K562 (cell line): ENCODE results near the gene PDCD1. TPM values are rescaled to one million over a fixed set of nuclear protein-coding genes. Genes with fewer than 3 reads are reported as not detected.
A peak's percentile ranks its signal among the peaks of the same experiment; 100 is the strongest.

Source experiments
- ETV6 ChIP-seq, 3 experiments: fragments of 150-350 bp in 1 of 3; sonication (generic) in 1 of 3; formaldehyde crosslinking in 1 of 3; IDR thresholded peaks; 2 replicates each; pipeline versions ENCODE4 v1.6.1 to v1.8.0; 2014 to 2022; ENCODE audit warnings: borderline replicate concordance in 2 of 3, low read depth in 2 of 3, antibody characterized with exemption in 1 of 3, low read length in 1 of 3, mild to moderate bottlenecking in 1 of 3, missing genetic modification reagents in 1 of 3
- GATAD2B ChIP-seq: fragments of 450-650 bp; IDR thresholded peaks from 2 replicates; pipeline ENCODE4 v1.6.1; 2017; ENCODE audit warnings: mild to moderate bottlenecking, borderline replicate concordance
- HMGN3 ChIP-seq: IDR thresholded peaks from 2 replicates; pipeline ENCODE4 v1.6.1; 2011; ENCODE audit warnings: borderline replicate concordance, low read depth, mild to moderate bottlenecking, mixed read lengths, low read length; ENCODE audit not compliant: insufficient read length; ENCODE audit errors: extremely low read depth
- MXD1 ChIP-seq: fragments of 250-450 bp; sonication (Bioruptor Pico); IDR thresholded peaks from 2 replicates; pipeline ENCODE4 v1.8.0; 2021; ENCODE audit warnings: borderline replicate concordance, mild to moderate bottlenecking, moderate library complexity; ENCODE audit not compliant: poor library complexity, severe bottlenecking
- NRF1 ChIP-seq, 2 experiments: fragments of 450-650 bp; IDR thresholded peaks in 1 of 2; conservative IDR thresholded peaks in 1 of 2; 2 replicates each; pipeline ENCODE4 v1.6.1; 2014; ENCODE audit warnings: mild to moderate bottlenecking in 2 of 2
- PHF8 ChIP-seq: fragments of 200-600 bp; sonication (generic); IDR thresholded peaks from 2 replicates; pipeline ENCODE4 v1.6.1; 2012; ENCODE audit warnings: mixed run types, mild to moderate bottlenecking, inconsistent platforms, low read length, moderate library complexity, borderline replicate concordance
- PRDM10 ChIP-seq: fragments of 450-650 bp; IDR thresholded peaks from 2 replicates; pipeline ENCODE4 v1.6.1; 2018; ENCODE audit not compliant: partially characterized antibody
- RAD21 ChIP-seq, 2 experiments: fragments of 250-450 bp in 1 of 2; fragments of 450-650 bp in 1 of 2; sonication (Bioruptor Pico) in 1 of 2; formaldehyde crosslinking in 1 of 2; IDR thresholded peaks in 1 of 2; conservative IDR thresholded peaks in 1 of 2; 2 replicates each; pipeline versions ENCODE4 v1.4.0 to v1.8.0; 2020 to 2022; ENCODE audit warnings: mild to moderate bottlenecking in 2 of 2, moderate library complexity in 1 of 2
- RB1 ChIP-seq: fragments of 450-650 bp; IDR thresholded peaks from 2 replicates; pipeline ENCODE4 v1.6.1; 2017; ENCODE audit warnings: low read depth, mild to moderate bottlenecking
- RBM22 ChIP-seq: fragments of 200-400 bp; formaldehyde crosslinking; IDR thresholded peaks from 2 replicates; pipeline ENCODE4 v1.6.1; 2018; ENCODE audit warnings: low read length, low read depth; ENCODE audit not compliant: poor library complexity, severe bottlenecking
- SETDB1 ChIP-seq: IDR thresholded peaks from one replicate; pipeline ENCODE4 v1.6.1; 2012; ENCODE audit warnings: low read length, control low read depth, inconsistent platforms
- SIN3A ChIP-seq, 2 experiments: fragments of 150-350 bp in 1 of 2; IDR thresholded peaks; 2 replicates each; pipeline ENCODE4 v1.6.1; 2011 to 2016; ENCODE audit warnings: borderline replicate concordance in 2 of 2, low read depth in 2 of 2, low read length in 2 of 2, mild to moderate bottlenecking in 2 of 2, moderate library complexity in 2 of 2; ENCODE audit not compliant: control insufficient read depth in 1 of 2
- TAF7 ChIP-seq: fragments of 450-650 bp; IDR thresholded peaks from 2 replicates; pipeline ENCODE4 v1.6.1; 2016; ENCODE audit warnings: missing genetic modification characterization, missing compliant biosample characterization
- ZBTB7A ChIP-seq: IDR thresholded peaks from 2 replicates; pipeline ENCODE4 v1.6.1; 2011; ENCODE audit warnings: low read depth, mild to moderate bottlenecking, low read length, moderate library complexity, borderline replicate concordance; ENCODE audit not compliant: control insufficient read depth
- ZNF639 ChIP-seq, 2 experiments: fragments of 200-800 bp in 1 of 2; sonication (Bioruptor generic) in 1 of 2; sonication (generic) in 1 of 2; formaldehyde crosslinking in 1 of 2; IDR thresholded peaks in 1 of 2; conservative IDR thresholded peaks in 1 of 2; 2 replicates each; pipeline versions ENCODE4 v1.5.0 to v1.6.1; 2016 to 2020; ENCODE audit warnings: missing compliant biosample characterization in 1 of 2, missing genetic modification characterization in 1 of 2, missing genetic modification reagents in 1 of 2
- ZNF668 ChIP-seq: fragments of 250-450 bp; sonication (Bioruptor Pico); IDR thresholded peaks from 2 replicates; pipeline ENCODE4 v1.8.0; 2022; ENCODE audit warnings: mild to moderate bottlenecking, inconsistent platforms
- ZNF695 ChIP-seq: fragments of 450-650 bp; formaldehyde crosslinking; IDR thresholded peaks from 2 replicates; pipeline ENCODE4 v1.4.0; 2020; ENCODE audit warnings: mild to moderate bottlenecking, moderate library complexity
- polyA plus RNA-seq, 8 experiments: library from polyadenylated mRNA; depleted of rRNA in 4 of 8; stranded (reverse) in 5 of 8; unstranded in 3 of 8; fragments of >200 nt; fragmentation: Nextera tagmentation in 2 of 8; fragmentation: Illumina TruSeq in 1 of 8; extraction: Ambion mirVana in 2 of 8; extraction: Trizol in 1 of 8; gene quantifications; 2 replicates each; pipeline versions ENCODE4 v1.2.1 to v1.2.3, GENCODE V29; 2011 to 2014; ENCODE audit warnings: inconsistent platforms in 1 of 8, missing spikeins in 1 of 8
- total RNA-seq, 7 experiments: library from RNA; depleted of rRNA in 6 of 7; stranded (reverse); fragments of >200 nt in 6 of 7; fragmentation: Illumina TruSeq in 2 of 7; extraction: Trizol in 2 of 7; gene quantifications; 2 replicates each; pipeline versions ENCODE4 v1.2.1 to v1.2.3, GENCODE V29; 2011 to 2021; ENCODE audit warnings: low replicate concordance in 1 of 7

The PDCD1 gene
- total and polyA plus RNA-seq, 9 of the 15 experiments (the other 6 are each of a cell fraction or from before 2014, with no cell fraction given), result 0.15 to 2.5 (median 1.0) TPM; not detected in 2

GRCh38 chr2:241844066-241844728 is 14.5 kb downstream of the PDCD1 start (continued):
- peak in 1 of 2 experiments; percentile 24; a peak in 2 of 4 replicates for TF ChIP-seq RAD21 (CRISPR knock-in tag; conservative IDR thresholded peaks at IDR 0.05 in 1 of 2, IDR thresholded peaks at IDR 0.05 in 1 of 2)
- no peak for TF ChIP-seq ETV6 (IDR thresholded peaks at IDR 0.05; ENCODE audit: borderline replicate concordance in 1 of 2, low read depth in 2 of 2, low read length in 1 of 2)
- no peak for TF ChIP-seq ETV6 (CRISPR knock-in tag; IDR thresholded peaks at IDR 0.05; ENCODE audit: borderline replicate concordance)
- TF ChIP-seq ZNF639 (CRISPR knock-in tag; conservative IDR thresholded peaks at IDR 0.05 in 1 of 2, IDR thresholded peaks at IDR 0.05 in 1 of 2), result peak in 1 of 2 experiments; percentile 69; a peak in 1 of 4 replicates
- no peak for TF ChIP-seq RBM22
- TF ChIP-seq SIN3A (IDR thresholded peaks at IDR 0.05; ENCODE audit: borderline replicate concordance in 2 of 2, control insufficient read depth in 1 of 2, low read depth in 2 of 2, low read length in 2 of 2), result peak in 1 of 2 experiments; percentile 51; a peak in 1 of 4 replicates
- peak; percentile 80 to 84 for TF ChIP-seq NRF1 (conservative IDR thresholded peaks at IDR 0.05 in 1 of 2, IDR thresholded peaks at IDR 0.05 in 1 of 2)
- peak; percentile 50; the same call in 1 of the 2 replicates for TF ChIP-seq PHF8
- no peak for TF ChIP-seq ZNF668
- TF ChIP-seq GATAD2B, result peak; percentile 91
- no peak for TF ChIP-seq ZNF695 (CRISPR knock-in tag)
- no peak for TF ChIP-seq TAF7 (tag)
- no peak for TF ChIP-seq MXD1
- TF ChIP-seq RB1, result peak; percentile 85
- TF ChIP-seq HMGN3, result peak; percentile 67
- TF ChIP-seq SETDB1, result no peak
- TF ChIP-seq ZBTB7A, result peak; percentile 88; the same call in 1 of the 2 replicates
- TF ChIP-seq PRDM10, result no peak
